Ishikawa (cell line): ENCODE measurements around the gene RPRD1B.

Source experiments
- CEBPB ChIP-seq: IDR thresholded peaks from 2 replicates; pipeline ENCODE4 v1.6.1; 2012
- CREB1 ChIP-seq: IDR thresholded peaks from 2 replicates; pipeline ENCODE4 v1.6.1; 2012; ENCODE audit warnings: low read depth
- EGR1 ChIP-seq: IDR thresholded peaks from 2 replicates; pipeline ENCODE4 v1.6.1; 2012
- EP300 ChIP-seq: IDR thresholded peaks from 2 replicates; pipeline ENCODE4 v1.6.1; 2012; ENCODE audit warnings: borderline replicate concordance
- FOXM1 ChIP-seq: IDR thresholded peaks from 2 replicates; pipeline ENCODE4 v1.6.1; 2012; ENCODE audit warnings: low read depth, borderline replicate concordance
- NFIC ChIP-seq: IDR thresholded peaks from 2 replicates; pipeline ENCODE4 v1.6.1; 2012
- RAD21 ChIP-seq: IDR thresholded peaks from 2 replicates; pipeline ENCODE4 v1.6.1; 2012; ENCODE audit warnings: low read depth
- TAF1 ChIP-seq: IDR thresholded peaks from 2 replicates; pipeline ENCODE4 v1.6.1; 2012; ENCODE audit warnings: low read depth, mild to moderate bottlenecking
- TCF12 ChIP-seq: IDR thresholded peaks from 2 replicates; pipeline ENCODE4 v1.6.1; 2012; ENCODE audit warnings: low read depth
- TEAD4 ChIP-seq: IDR thresholded peaks from 2 replicates; pipeline ENCODE4 v1.6.1; 2012
- YY1 ChIP-seq: IDR thresholded peaks from 2 replicates; pipeline ENCODE4 v1.6.1; 2012; ENCODE audit warnings: low read depth
- ZBTB7A ChIP-seq: IDR thresholded peaks from 2 replicates; pipeline ENCODE4 v1.6.1; 2012; ENCODE audit warnings: low read depth
- TF ChIP-seq, protein P1 (sequence below): IDR thresholded peaks from 2 replicates; pipeline ENCODE4 v1.6.1; 2012; ENCODE audit warnings: low read depth, mild to moderate bottlenecking
- TF ChIP-seq, protein P2 (sequence below): IDR thresholded peaks from 2 replicates; pipeline ENCODE4 v1.6.1; 2012
- TF ChIP-seq, protein P3 (sequence below): IDR thresholded peaks from 2 replicates; pipeline ENCODE4 v1.6.1; 2012

The RPRD1B gene

DNA sequence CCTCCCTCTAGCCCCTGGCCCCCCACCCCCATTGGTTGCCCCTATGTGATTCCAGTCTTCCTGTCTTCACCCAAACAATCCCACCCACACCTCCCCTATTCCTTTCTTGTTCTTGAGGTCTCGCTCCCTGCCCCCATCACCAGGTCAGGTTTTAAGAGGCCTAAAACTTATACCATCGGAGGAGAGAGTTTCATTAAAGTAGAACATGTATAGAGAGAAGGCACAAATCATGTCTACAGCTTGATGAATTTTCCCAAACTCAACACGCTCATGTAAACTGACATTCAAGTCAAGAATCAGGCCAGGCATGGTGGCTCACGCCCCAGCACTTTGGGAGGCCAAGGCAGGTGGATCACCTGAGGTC is 87.1 kb downstream of the RPRD1B start:
- TF ChIP-seq, protein P1, sequence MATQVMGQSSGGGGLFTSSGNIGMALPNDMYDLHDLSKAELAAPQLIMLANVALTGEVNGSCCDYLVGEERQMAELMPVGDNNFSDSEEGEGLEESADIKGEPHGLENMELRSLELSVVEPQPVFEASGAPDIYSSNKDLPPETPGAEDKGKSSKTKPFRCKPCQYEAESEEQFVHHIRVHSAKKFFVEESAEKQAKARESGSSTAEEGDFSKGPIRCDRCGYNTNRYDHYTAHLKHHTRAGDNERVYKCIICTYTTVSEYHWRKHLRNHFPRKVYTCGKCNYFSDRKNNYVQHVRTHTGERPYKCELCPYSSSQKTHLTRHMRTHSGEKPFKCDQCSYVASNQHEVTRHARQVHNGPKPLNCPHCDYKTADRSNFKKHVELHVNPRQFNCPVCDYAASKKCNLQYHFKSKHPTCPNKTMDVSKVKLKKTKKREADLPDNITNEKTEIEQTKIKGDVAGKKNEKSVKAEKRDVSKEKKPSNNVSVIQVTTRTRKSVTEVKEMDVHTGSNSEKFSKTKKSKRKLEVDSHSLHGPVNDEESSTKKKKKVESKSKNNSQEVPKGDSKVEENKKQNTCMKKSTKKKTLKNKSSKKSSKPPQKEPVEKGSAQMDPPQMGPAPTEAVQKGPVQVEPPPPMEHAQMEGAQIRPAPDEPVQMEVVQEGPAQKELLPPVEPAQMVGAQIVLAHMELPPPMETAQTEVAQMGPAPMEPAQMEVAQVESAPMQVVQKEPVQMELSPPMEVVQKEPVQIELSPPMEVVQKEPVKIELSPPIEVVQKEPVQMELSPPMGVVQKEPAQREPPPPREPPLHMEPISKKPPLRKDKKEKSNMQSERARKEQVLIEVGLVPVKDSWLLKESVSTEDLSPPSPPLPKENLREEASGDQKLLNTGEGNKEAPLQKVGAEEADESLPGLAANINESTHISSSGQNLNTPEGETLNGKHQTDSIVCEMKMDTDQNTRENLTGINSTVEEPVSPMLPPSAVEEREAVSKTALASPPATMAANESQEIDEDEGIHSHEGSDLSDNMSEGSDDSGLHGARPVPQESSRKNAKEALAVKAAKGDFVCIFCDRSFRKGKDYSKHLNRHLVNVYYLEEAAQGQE, result no peak
- no peak for TF ChIP-seq FOXM1
- TF ChIP-seq, protein P2, sequence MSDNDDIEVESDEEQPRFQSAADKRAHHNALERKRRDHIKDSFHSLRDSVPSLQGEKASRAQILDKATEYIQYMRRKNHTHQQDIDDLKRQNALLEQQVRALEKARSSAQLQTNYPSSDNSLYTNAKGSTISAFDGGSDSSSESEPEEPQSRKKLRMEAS, result no peak
- no peak for TF ChIP-seq TEAD4
- no peak for TF ChIP-seq CREB1
- no peak for TF ChIP-seq RAD21
- no peak for TF ChIP-seq NFIC
- no peak for TF ChIP-seq YY1
- TF ChIP-seq EP300, result no peak
- no peak for TF ChIP-seq EGR1
- no peak for TF ChIP-seq CEBPB
- TF ChIP-seq TCF12, result no peak
- TF ChIP-seq TAF1, result no peak
- TF ChIP-seq ZBTB7A, result no peak
- TF ChIP-seq, protein P3, sequence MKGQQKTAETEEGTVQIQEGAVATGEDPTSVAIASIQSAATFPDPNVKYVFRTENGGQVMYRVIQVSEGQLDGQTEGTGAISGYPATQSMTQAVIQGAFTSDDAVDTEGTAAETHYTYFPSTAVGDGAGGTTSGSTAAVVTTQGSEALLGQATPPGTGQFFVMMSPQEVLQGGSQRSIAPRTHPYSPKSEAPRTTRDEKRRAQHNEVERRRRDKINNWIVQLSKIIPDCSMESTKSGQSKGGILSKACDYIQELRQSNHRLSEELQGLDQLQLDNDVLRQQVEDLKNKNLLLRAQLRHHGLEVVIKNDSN, result no peak

DNA sequence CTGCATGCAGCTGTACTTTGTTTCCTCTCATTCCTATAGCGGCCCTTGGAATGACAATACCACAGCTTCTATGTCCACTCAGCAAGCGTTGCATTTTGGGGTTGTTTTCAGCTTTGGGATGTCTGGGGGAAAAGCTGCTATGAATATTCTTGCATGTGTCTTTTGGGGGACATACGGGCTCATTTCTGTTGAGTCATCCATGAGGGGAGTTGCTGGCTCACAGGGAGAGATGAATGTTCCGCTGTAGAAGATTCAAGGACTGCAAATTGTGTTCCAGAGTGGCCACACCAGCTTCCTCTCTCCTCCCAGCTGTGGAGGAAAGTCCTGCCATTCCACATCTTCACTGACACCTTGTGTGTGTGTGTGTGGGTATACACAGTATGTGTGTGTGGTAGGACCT is 88.2 kb downstream of the RPRD1B start:
- TF ChIP-seq CEBPB, result no peak
- TF ChIP-seq EGR1, result no peak
- TF ChIP-seq, protein P3, result no peak
- no peak for TF ChIP-seq NFIC

DNA sequence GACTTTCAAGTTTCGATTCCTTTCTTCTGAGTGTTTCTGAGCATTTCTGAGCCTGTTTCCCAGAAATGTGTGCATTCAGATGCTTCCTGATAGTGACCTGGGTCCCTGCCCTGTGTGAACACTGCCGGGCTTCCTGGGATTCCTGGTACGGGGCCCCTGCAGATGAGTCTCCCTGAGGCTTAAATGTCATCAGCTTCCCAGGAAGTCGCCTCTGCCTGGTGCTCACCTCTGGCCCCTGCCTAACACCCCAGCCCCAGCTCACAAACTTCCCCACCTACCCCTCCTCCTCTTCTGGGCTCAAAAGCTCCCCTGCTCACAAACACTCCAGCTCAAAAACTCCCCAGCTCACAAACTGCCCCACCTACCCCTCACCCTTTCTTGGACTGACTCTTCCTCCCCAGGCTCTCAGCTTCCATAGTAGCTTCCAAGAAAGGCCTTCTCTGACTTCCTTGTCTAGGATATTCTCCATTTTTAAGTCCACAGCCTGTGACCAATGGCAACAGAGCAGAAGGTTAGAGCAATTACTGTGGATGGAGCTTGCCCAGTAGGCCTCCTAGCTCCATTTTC is 89.6 kb downstream of the RPRD1B start:
- TF ChIP-seq TCF12, result no peak
- TF ChIP-seq ZBTB7A, result no peak
- no peak for TF ChIP-seq EP300
- TF ChIP-seq, protein P1, result no peak
- no peak for TF ChIP-seq FOXM1
- TF ChIP-seq, protein P3, result no peak

DNA sequence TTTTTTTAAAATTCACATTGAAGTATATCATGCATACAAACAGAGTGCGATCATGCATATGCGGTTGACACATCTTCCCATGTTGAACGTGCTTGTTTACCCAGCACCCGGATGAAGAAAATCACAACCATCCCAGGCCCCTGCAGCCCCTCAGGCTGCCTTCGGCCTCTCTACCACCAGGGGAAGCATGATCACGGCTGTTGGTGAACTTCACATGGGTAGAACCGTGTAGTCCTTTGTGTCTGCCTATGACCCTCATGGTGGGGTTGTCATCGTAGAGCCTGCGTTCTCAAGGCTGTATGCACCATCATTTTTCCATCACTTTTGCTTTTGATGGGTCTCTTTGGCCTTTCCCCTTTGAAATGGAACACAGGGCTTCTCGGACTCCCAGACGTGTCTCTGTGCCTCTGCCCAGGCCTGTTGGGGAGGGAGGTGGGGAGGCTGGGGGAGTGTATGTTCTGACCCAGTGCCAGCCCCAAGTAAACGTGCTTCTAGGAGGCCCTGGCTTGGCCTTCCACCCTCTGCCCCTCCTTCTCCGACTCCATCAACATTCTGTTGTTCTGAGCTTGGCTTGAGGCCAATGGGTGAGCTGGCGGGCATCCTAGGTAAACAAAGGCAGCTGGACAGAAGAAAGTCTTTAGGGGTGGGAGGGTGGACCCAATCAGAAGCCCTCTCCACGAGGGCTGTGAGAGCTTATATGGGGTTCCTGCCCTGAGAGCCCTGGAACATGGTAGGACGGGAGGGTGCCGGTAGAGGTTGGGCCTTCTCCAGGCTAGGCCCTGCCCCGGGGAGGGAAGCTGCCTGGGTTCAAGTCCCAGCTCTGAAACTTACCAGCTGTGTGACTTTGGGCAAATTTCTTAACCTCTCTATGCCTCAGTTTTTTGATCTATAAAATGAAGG is 91.9 kb downstream of the RPRD1B start:
- TF ChIP-seq TAF1 (no peak), YY1 (0 out of 2 replicates have a peak, but pooled peaks have one; percentile 8), CREB1 (no peak), ZBTB7A (peak; percentile 68; the same call in 1 of the 2 replicates), TEAD4 (peak; percentile 43; the same call in 1 of the 2 replicates), CEBPB (no peak), TCF12 (no peak; the same call in none of the 2 replicates), EGR1 (no peak), RAD21 (no peak), EP300 (peak; percentile 59; the same call in 1 of the 2 replicates), FOXM1 (no peak), NFIC (peak; percentile 96)
- TF ChIP-seq, protein P2, result no peak
- TF ChIP-seq, protein P1, result no peak
- TF ChIP-seq, protein P3, result no peak
